Activated T-cell treated with anti-CD3 and anti-CD28 coated beads for 24 hours (primary cell): ENCODE measurements around the gene RTEL1.
"Not testable (repeated sequence)": the region's sequence is repeated elsewhere in the genome, so short reads cannot be mapped to it uniquely, and the experiment has no call there.

Experiments
- DNase-seq: peaks from one replicate; pipeline ENCODE4 v3.0.0-alpha.2; 2020; ENCODE audit warnings: low read depth

Gene RTEL1

GRCh38 chr20:63657937-63658748 lies at the start of gene RTEL1:
TSS of gene RTEL1 (plus strand) at chr20:63658312. CDS start at chr20:63659403, 1,091 bp downstream.
- DNase-seq, result peak; percentile 88

GRCh38 chr20:63610581-63611435 lies 47.3 kb upstream of the RTEL1 start:
- no peak for DNase-seq

- DNase-seq, result no peak
Measured at GRCh38 chr20:63611646-63612045, 46.5 kb upstream of the RTEL1 start.

GRCh38 chr20:63612276-63612931 lies 45.7 kb upstream of the RTEL1 start:
- no peak for DNase-seq

GRCh38 chr20:63613863-63614594 lies 44.1 kb upstream of the RTEL1 start:
- DNase-seq, result not testable (repeated sequence)

GRCh38 chr20:63617092-63617875 lies 40.8 kb upstream of the RTEL1 start:
- no peak for DNase-seq

GRCh38 chr20:63617876-63618265 lies 40.2 kb upstream of the RTEL1 start:
- no peak for DNase-seq

- DNase-seq, result no peak
Measured at GRCh38 chr20:63618291-63618980, 39.7 kb upstream of the RTEL1 start.

GRCh38 chr20:63619086-63619485 lies 39.0 kb upstream of the RTEL1 start:
- no peak for DNase-seq

GRCh38 chr20:63619505-63619904 lies 38.6 kb upstream of the RTEL1 start:
- DNase-seq, result no peak

- DNase-seq, result no peak
Measured at GRCh38 chr20:63620991-63621390, 37.1 kb upstream of the RTEL1 start.

GRCh38 chr20:63622096-63622495 lies 36.0 kb upstream of the RTEL1 start:
- DNase-seq, result no peak

- no peak for DNase-seq
Measured at GRCh38 chr20:63622732-63623131, 35.4 kb upstream of the RTEL1 start.

- no peak for DNase-seq
Measured at GRCh38 chr20:63624486-63624885, 33.6 kb upstream of the RTEL1 start.

GRCh38 chr20:63625771-63626423 lies 32.2 kb upstream of the RTEL1 start:
- no peak for DNase-seq

GRCh38 chr20:63626424-63627128 lies 31.5 kb upstream of the RTEL1 start, which contains the start of gene GMEB2:
TSS of gene GMEB2 (minus strand) at chr20:63627101. CDS start at chr20:63619397, 7,704 bp downstream.
- DNase-seq, result peak; percentile 62

- DNase-seq, result peak; percentile 92
Measured at GRCh38 chr20:63627129-63627750, 30.9 kb upstream of the RTEL1 start.

GRCh38 chr20:63627751-63628245 lies 30.3 kb upstream of the RTEL1 start:
- DNase-seq, result no peak
